ENCODE data around the gene TMEM98.
"Not testable (repeated sequence)": the region's sequence is repeated elsewhere in the genome, so short reads cannot be mapped to it uniquely, and the experiment has no call there.

TMEM98 gene

DNA sequence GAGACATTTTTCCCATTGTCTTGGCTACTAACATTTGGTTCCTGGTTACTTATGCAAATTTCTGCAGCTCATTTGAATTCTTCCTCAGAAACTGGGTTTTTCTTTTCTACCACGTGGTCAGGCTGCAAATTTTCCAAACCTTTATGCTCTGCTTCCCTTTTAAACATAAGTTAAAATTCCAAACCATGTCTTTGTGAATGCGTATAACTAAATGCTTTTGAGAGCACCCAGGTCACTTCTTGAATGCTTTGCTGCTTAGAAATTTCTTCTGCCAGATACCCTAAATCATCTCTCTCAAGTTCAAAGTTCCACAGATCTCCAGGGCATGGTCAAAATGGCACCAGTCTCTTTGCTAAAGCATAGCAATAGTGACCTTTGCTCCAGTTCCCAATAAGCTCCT lies 59.9 kb downstream of the TMEM98 start:
- not testable (repeated sequence) for DNase-seq

DNA sequence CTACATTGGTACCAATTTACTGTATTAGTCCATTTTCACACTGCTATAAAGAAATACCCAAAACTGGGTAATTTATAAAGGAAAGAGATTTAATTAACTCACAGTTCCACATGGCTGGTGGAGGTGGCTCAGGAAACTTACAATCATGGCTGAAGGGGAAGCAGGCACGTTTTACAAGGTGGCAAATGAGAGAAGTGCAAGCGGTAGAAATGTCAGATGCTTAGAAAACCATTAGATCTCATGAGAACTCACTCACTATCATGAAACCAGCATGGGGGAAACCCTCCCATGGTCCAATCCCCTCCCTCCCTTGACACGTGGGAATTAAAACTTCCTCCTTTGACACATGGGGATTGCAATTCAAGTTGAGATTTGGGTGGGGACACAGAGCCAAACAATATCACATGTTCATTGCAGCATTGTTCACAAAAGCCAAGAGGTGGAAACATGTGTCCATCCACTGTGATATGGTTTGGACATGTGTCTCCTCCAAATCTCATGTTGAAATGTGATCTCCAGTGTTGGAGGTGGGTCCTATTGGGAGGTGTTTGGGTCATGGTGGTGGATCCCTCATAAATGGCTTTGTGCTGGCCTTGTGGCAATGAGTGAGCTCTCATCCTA lies 60.6 kb downstream of the TMEM98 start:
- no peak for DNase-seq

DNA sequence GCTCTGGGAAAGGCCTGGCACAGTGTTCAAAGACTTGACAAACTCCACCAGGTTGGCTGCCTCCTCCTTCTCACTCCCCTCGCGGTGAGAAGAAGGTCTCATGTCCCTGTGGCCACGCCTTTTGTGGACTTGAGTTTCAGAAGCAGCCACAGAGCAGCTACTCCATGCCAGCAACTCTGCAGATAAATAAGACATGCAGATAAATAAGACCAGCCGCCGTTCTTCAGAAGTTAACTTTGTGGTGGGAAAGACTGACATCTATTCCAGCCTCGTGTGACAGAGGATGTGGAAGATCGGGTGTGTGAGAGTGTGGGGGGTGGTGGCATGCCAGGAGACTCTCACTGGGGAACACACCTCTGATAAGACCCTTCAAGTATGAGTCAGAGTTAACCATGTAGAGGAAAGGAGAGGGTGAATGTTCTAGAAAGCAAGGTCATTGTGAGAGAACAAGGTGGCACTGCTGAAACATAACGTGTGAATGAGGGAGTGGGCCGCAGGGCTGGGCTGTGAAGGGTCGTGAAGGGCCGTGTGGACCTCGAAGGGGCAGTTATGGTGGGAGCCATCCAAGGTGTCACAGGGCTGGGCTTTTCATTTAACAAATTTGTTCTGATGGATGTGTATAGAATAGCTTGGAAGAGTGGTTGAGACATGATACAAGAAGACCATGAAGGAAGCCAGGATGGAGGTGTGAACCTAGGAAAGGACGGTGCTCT lies 64.5 kb downstream of the TMEM98 start:
- no peak for DNase-seq

DNA sequence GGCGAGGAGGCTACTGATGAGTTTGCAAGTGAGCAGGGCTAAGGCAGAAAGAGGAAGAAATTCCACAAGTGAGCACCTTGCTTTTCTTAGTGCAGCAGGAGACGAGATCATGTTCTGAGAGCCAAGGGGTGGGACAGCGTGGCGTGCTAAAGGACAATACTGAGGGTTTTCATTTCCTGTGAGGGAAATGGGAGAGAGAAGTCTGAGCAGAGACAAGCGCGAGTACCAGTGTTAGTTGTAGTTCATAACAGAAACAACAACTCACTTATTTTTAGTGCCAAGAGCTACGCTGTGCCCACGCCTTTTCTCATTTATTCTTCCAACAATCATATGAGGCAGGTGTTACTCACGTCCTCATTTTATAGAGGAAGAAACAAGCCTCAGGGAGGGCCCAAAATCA lies 66.0 kb downstream of the TMEM98 start:
- DNase-seq, result no peak

Measured in stimulated activated CD4-positive, alpha-beta T cell treated with anti-CD3 and anti-CD28 coated beads, Interleukin-2, amount 100 ng/mL, for 48 hours (primary cell).